Smooth muscle cell of the umbilical artery (primary cell): ENCODE data around the gene RAB11A. TPM values are rescaled to one million over a fixed set of nuclear protein-coding genes. Genes with fewer than 3 reads are reported as not detected.

Source experiments
- total RNA-seq: library from RNA; depleted of rRNA; stranded (reverse); fragments of >200 nt; gene quantifications from 2 replicates; pipeline ENCODE4 v1.2.3, GENCODE V29; 2014

Gene RAB11A
- 174 and 444 TPM in 2 replicates for total RNA-seq

GRCh38 chr15:65869126-65869953, at the start of gene RAB11A:
Gene RAB11A (plus strand): TSS chr15:65869491. CDS start chr15:65869586, 95 bp downstream.

Other genes with a start within 250 kb of the RAB11A start
- 3.3 and 4.4 TPM in 2 replicates for gene SLC24A1, start 247.6 kb upstream of the RAB11A start, total RNA-seq
- 22.9 and 32.1 TPM in 2 replicates for gene DENND4A, start 77.2 kb upstream of the RAB11A start, total RNA-seq